ENCODE measurements around the gene HOXA1.

The HOXA1 gene

GRCh38 chr7:27130540-27131389, 35.0 kb upstream of the HOXA1 start, which contains the start of gene HOXA4:
HOXA4 (minus strand) TSS chr7:27130757; CDS start chr7:27130733, 24 bp downstream.
- no peak for DNase-seq

- no peak for DNase-seq
Measured at GRCh38 chr7:27129729-27130539, 34.1 kb upstream of the HOXA1 start.

GRCh38 chr7:27128776-27129728, 33.3 kb upstream of the HOXA1 start:
- DNase-seq, result no peak

- no peak for DNase-seq
Measured at GRCh38 chr7:27128034-27128433, 32.2 kb upstream of the HOXA1 start.

- DNase-seq, result no peak
Measured at GRCh38 chr7:27126596-27127327, 31.0 kb upstream of the HOXA1 start.

GRCh38 chr7:27125986-27126394, 30.2 kb upstream of the HOXA1 start:
- no peak for DNase-seq

GRCh38 chr7:27124902-27125689, 29.3 kb upstream of the HOXA1 start:
- no peak for DNase-seq

GRCh38 chr7:27124096-27124901, 28.5 kb upstream of the HOXA1 start:
- DNase-seq, result no peak

GRCh38 chr7:27123477-27124053, 27.8 kb upstream of the HOXA1 start:
- no peak for DNase-seq

GRCh38 chr7:27123007-27123476, 27.2 kb upstream of the HOXA1 start:
- no peak for DNase-seq

GRCh38 chr7:27122077-27122910, 26.5 kb upstream of the HOXA1 start:
- DNase-seq, result no peak

GRCh38 chr7:27121684-27122076, 25.9 kb upstream of the HOXA1 start:
- DNase-seq, result no peak

- DNase-seq, result no peak
Measured at GRCh38 chr7:27119412-27119911, 23.7 kb upstream of the HOXA1 start.

- DNase-seq, result no peak
Measured at GRCh38 chr7:27118580-27118979, 22.8 kb upstream of the HOXA1 start.

- DNase-seq, result no peak
Measured at GRCh38 chr7:27117887-27118491, 22.2 kb upstream of the HOXA1 start.

GRCh38 chr7:27116962-27117886, 21.4 kb upstream of the HOXA1 start:
- DNase-seq, result no peak

Data from NCI-H146 (cell line).